Lower lobe of right lung (tissue), 2 donors: ENCODE measurements around the gene CCDC92. TPM values are rescaled to one million over a fixed set of nuclear protein-coding genes. Genes with fewer than 3 reads are reported as not detected.

Source experiments
- ATAC-seq, 2 donors: fragments of 200-7000 bp; cut with Tn5 transposase; one replicate each; pipeline ENCODE4 v1.9.1; 2020 to 2022; ENCODE audit warnings: mild to moderate bottlenecking in 2 of 2, moderate library complexity in 2 of 2
- DNase-seq: peaks from one replicate; pipeline ENCODE4 v3.0.0-alpha.2; 2020
- H3K27ac ChIP-seq: fragments of 200-600 bp; one replicate; pipeline ENCODE4 v1.8.0; 2022
- H3K27me3 ChIP-seq: fragments of 200-600 bp; one replicate; pipeline ENCODE4 v1.8.0; 2022; ENCODE audit warnings: low read depth
- H3K36me3 ChIP-seq: fragments of 200-600 bp; one replicate; pipeline ENCODE4 v1.8.0; 2022; ENCODE audit warnings: mild to moderate bottlenecking
- H3K4me1 ChIP-seq: fragments of 200-600 bp; one replicate; pipeline ENCODE4 v1.8.0; 2022
- H3K4me3 ChIP-seq: fragments of 200-600 bp; one replicate; pipeline ENCODE4 v1.8.0; 2022; ENCODE audit warnings: mild to moderate bottlenecking
- H3K9me3 ChIP-seq: fragments of 200-600 bp; one replicate; pipeline ENCODE4 v1.8.0; 2022
- intact Hi-C: fragments of 100-400 bp; cut with DNase I; formaldehyde crosslinking; loops from one replicate; pipeline ENCODE4 v1.11.0; 2022
- total RNA-seq: library from RNA; stranded (reverse); fragmentation: NEBNext Ultra II Directional; extraction: Animal tissue kit (Norgen Biotek cat#: 25700); gene quantifications from one replicate; pipeline ENCODE4 v1.2.1, GENCODE V29; 2021
- TF ChIP-seq, protein P1 (sequence below): fragments of 200-600 bp; IDR thresholded peaks from one replicate; pipeline ENCODE4 v1.8.0; 2022; ENCODE audit warnings: antibody characterized with exemption, mild to moderate bottlenecking
- donor health status: DM: no; HTN: yes; CAD: no; lungs with severe emphysema.

CCDC92 gene
- total RNA-seq, 1 donor from 2014 or later, result 47.6 TPM

DNA sequence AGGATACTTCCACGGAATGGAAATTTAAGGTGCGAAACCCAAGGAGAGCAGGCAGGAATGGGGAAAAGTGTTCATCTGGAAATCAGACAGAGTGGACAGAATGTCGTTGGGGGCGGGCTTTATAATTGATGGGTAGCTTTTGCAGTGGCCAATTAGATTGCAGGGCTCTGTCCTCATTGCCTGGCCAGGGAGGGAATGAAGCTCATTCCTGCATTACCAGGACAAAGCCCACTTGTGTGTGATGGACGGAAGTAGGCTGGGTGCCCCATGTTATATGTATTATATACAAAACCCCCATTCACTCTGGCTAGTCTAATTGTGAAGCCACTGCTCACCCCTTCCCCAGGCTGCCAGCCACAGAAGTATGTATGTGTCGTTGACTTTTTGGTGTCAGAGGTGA, 23.9 kb upstream of the CCDC92 start:
- Histone ChIP-seq H3K4me1 (peaks cover 10% of the 10 kb centered on the region), H3K27ac (no peak overlapping the region), H3K9me3 (no peaks in the 10 kb centered on the region), H3K27me3 (no peaks in the 10 kb centered on the region), H3K4me3 (no peak overlapping the region), H3K36me3 (peaks cover 57% of the 10 kb centered on the region)
- DNase-seq (no peak), ATAC-seq (no peak)
- TF ChIP-seq, protein P1, sequence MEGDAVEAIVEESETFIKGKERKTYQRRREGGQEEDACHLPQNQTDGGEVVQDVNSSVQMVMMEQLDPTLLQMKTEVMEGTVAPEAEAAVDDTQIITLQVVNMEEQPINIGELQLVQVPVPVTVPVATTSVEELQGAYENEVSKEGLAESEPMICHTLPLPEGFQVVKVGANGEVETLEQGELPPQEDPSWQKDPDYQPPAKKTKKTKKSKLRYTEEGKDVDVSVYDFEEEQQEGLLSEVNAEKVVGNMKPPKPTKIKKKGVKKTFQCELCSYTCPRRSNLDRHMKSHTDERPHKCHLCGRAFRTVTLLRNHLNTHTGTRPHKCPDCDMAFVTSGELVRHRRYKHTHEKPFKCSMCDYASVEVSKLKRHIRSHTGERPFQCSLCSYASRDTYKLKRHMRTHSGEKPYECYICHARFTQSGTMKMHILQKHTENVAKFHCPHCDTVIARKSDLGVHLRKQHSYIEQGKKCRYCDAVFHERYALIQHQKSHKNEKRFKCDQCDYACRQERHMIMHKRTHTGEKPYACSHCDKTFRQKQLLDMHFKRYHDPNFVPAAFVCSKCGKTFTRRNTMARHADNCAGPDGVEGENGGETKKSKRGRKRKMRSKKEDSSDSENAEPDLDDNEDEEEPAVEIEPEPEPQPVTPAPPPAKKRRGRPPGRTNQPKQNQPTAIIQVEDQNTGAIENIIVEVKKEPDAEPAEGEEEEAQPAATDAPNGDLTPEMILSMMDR, result no peak
- intact Hi-C loops, result no loop called here

DNA sequence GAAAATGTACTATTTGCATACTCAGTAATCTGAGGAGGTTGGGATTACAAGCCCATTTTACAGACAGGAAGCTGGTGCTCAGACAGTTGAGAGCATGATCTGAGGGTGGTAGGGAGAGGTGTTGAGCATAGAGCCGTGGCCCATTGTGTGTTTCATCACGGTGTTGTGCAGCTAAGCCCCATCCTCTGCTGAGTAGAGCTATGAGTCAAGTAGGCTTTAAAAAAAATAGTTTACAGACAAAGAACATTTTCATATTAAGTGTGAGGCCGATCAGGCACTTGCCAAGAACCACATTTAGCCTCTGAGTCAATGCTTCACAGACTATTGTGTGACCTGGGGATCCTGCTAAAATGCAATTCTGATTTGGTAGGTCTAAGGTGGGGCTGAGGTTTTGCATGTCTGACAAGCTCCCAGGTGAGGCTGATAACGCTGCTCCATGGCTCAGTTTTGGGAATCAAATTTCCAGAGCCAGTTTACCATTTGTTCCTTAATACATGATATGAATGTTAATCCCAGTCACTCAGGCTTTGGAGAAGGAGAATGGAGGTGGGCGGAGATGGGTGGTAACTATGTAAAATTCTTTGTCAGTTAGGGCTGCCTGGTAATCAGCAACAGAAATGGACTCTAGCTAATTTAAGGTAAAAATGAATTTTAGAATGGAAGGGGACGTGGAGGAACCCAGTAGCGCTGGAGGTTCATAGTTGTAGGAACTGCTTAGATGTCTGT, 22.6 kb upstream of the CCDC92 start:
- Histone ChIP-seq H3K4me1 (peaks cover 23% of the 10 kb centered on the region), H3K9me3 (no peaks in the 10 kb centered on the region), H3K4me3 (no peak overlapping the region), H3K27me3 (no peaks in the 10 kb centered on the region), H3K36me3 (peaks cover 49% of the 10 kb centered on the region), H3K27ac (no peak overlapping the region)
- peak in 1 of 2 donors; percentile 7 for ATAC-seq
- TF ChIP-seq, protein P1, result no peak
- DNase-seq, result no peak
- intact Hi-C loops, result no loop called here

DNA sequence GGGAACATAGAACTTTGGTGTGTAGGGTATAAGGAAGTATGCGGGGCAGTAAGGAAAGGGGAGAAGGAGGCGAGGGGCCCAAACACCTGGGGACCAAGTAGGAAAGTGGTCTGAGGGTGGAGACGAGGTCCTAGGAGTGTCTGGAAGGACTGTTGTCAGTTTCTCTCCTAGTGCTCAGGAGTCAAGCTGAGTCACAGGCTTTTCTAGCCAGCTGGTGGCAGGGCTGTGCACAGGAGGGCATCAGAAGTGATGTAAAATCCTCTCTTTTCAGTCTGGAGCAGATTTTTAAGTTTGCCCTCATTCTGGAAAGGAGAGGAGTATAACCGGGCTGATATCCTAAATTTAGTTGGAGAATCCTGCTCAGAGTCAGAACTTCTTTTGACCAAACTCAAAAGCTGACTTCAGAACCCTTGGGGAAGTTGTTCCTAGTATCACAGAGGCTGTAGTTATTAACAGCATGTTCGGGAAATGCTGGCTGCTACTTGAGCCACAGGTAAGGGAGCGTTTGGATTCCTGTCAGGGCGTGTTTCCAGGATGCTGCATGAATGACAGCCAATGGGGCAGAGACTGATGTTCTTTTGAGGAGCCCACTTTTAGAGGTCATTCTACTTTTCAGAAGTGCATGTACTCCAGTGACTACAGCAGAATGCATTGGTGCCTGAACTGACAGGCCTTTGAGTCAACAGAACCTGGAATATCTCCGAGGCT, 19.6 kb upstream of the CCDC92 start:
- DNase-seq, result no peak
- no peak for ATAC-seq
- no peaks in the 10 kb centered on the region for H3K9me3 ChIP-seq
- H3K27me3 ChIP-seq, result no peaks in the 10 kb centered on the region
- no peak overlapping the region for H3K4me3 ChIP-seq
- H3K4me1 ChIP-seq, result peaks cover 28% of the 10 kb centered on the region
- TF ChIP-seq, protein P1, result no peak
- intact Hi-C loops, result no loop called here
- peaks cover 43% of the 10 kb centered on the region for H3K36me3 ChIP-seq
- H3K27ac ChIP-seq, result no peak overlapping the region

DNA sequence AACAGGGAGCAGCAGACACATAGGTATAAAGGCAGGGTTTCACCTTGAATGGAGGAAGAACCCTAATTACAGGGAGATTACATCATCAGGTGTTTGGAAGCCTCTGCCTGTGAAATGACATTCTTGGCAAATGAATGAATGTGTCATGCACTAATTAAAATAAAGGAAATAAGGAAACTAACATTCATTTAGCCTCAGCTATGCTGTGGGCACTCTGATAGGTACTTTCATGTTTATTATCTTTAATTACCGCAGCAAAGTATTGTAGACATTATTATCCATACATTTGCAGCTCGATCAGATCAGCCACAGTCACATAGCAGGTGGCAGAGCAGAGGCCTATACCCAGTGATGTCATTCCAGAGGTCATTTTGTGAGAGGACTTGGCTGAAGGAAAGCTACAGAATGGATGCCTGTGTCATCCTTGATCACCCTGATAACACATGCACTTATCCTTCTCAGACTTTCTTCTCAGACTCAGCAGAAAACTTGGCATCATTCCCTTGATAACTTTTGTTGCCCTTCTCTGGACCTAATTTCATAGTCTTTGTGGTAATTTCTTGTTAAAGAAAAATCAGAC, 18.8 kb upstream of the CCDC92 start:
- no peaks in the 10 kb centered on the region for H3K27me3 ChIP-seq
- peaks cover 41% of the 10 kb centered on the region for H3K36me3 ChIP-seq
- peaks cover 36% of the 10 kb centered on the region for H3K4me1 ChIP-seq
- TF ChIP-seq, protein P1, result no peak
- ATAC-seq, result no peak
- intact Hi-C loops, result no loop called here
- no peak for DNase-seq
- H3K4me3 ChIP-seq, result no peak overlapping the region
- no peaks in the 10 kb centered on the region for H3K9me3 ChIP-seq
- no peak overlapping the region for H3K27ac ChIP-seq

DNA sequence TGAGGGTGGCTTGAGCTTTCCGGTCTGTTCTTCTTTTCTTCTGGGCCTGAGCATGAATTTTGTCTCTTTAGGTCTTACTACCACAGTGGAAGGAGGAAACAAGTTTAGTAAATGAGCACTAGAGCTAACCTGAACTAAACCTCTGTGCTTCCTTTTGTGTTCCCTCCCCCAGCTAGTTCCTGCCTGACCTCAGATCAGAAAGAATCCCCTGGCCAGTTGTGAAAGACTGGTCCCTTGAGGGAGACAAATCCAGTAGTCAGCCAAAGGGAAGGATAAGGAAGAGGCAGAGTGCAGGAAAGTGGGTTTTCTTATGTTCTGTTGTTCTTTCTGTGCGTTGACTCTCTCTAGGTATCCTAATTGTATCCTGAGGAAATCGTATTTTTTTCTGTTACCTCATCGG, 17.9 kb upstream of the CCDC92 start:
- Histone ChIP-seq H3K27me3 (no peaks in the 10 kb centered on the region), H3K27ac (no peak overlapping the region), H3K4me3 (no peak overlapping the region), H3K4me1 (peaks cover 42% of the 10 kb centered on the region), H3K9me3 (no peaks in the 10 kb centered on the region), H3K36me3 (peaks cover 41% of the 10 kb centered on the region)
- ATAC-seq (no peak), DNase-seq (no peak)
- TF ChIP-seq, protein P1, result no peak
- intact Hi-C loops, result no loop called here
